Putamen (tissue), 1 donor: ENCODE data around the gene TMEM218.

Experiments used
- DNase-seq: peaks from one replicate; pipeline ENCODE4 v3.0.0-alpha.2; 2016; ENCODE audit warnings: low spot score

TMEM218 gene

GRCh38 chr11:125111343-125112207 is at the start of gene TMEM218:
Gene TMEM218 (minus strand): TSS chr11:125111626. CDS start chr11:125102241, 9,385 bp downstream.
- peak; percentile 100 for DNase-seq

GRCh38 chr11:125157953-125158680 is 46.7 kb upstream of the TMEM218 start:
- no peak for DNase-seq

GRCh38 chr11:125157118-125157733 is 45.8 kb upstream of the TMEM218 start:
- DNase-seq: no peak

- no peak for DNase-seq
Observed at GRCh38 chr11:125156346-125157117, 45.1 kb upstream of the TMEM218 start.

- no peak for DNase-seq
Observed at GRCh38 chr11:125155767-125156166, 44.3 kb upstream of the TMEM218 start.

- DNase-seq: no peak
Observed at GRCh38 chr11:125155100-125155444, 43.6 kb upstream of the TMEM218 start.

- no peak for DNase-seq
Observed at GRCh38 chr11:125154378-125155099, 43.1 kb upstream of the TMEM218 start.

GRCh38 chr11:125153837-125154236 is 42.4 kb upstream of the TMEM218 start:
- no peak for DNase-seq

GRCh38 chr11:125148743-125149142 is 37.3 kb upstream of the TMEM218 start:
- DNase-seq: no peak

GRCh38 chr11:125148011-125148410 is 36.6 kb upstream of the TMEM218 start:
- no peak for DNase-seq

- DNase-seq: no peak
Observed at GRCh38 chr11:125147280-125147679, 35.9 kb upstream of the TMEM218 start.

- no peak for DNase-seq
Observed at GRCh38 chr11:125146232-125146631, 34.8 kb upstream of the TMEM218 start.

- DNase-seq: no peak
Observed at GRCh38 chr11:125141686-125142535, 30.5 kb upstream of the TMEM218 start.

- DNase-seq: no peak
Observed at GRCh38 chr11:125141178-125141577, 29.8 kb upstream of the TMEM218 start.

GRCh38 chr11:125140233-125140632 is 28.8 kb upstream of the TMEM218 start:
- DNase-seq: no peak

GRCh38 chr11:125139778-125140177 is 28.4 kb upstream of the TMEM218 start:
- no peak for DNase-seq

GRCh38 chr11:125138966-125139365 is 27.5 kb upstream of the TMEM218 start:
- no peak for DNase-seq

- DNase-seq: no peak
Observed at GRCh38 chr11:125136001-125136400, 24.6 kb upstream of the TMEM218 start.

GRCh38 chr11:125132596-125132995 is 21.2 kb upstream of the TMEM218 start:
- DNase-seq: no peak

GRCh38 chr11:125132071-125132470 is 20.6 kb upstream of the TMEM218 start:
- DNase-seq: no peak
